Astrocyte of the cerebellum (primary cell): ENCODE data around the gene BLNK.

Experiments
- DNase-seq: peaks from one replicate; pipeline ENCODE4 v3.0.0-alpha.2; 2011; ENCODE audit warnings: low read depth
- H3K4me3 ChIP-seq: 2 replicates; pipeline ENCODE4 v1.5.1; 2011; ENCODE audit warnings: mild to moderate bottlenecking, low read depth, low read length, moderate library complexity
- CTCF ChIP-seq: IDR thresholded peaks from 2 replicates; pipeline ENCODE4 v1.5.1; 2012; ENCODE audit warnings: low read length, low read depth, moderate library complexity, mild to moderate bottlenecking; ENCODE audit errors: missing control alignments
- in situ Hi-C: cut with HindIII; loops from 2 replicates; pipeline ENCODE4 v1.10.0; 2017; ENCODE audit warnings: low sequenced_read_pairs

BLNK gene

DNA sequence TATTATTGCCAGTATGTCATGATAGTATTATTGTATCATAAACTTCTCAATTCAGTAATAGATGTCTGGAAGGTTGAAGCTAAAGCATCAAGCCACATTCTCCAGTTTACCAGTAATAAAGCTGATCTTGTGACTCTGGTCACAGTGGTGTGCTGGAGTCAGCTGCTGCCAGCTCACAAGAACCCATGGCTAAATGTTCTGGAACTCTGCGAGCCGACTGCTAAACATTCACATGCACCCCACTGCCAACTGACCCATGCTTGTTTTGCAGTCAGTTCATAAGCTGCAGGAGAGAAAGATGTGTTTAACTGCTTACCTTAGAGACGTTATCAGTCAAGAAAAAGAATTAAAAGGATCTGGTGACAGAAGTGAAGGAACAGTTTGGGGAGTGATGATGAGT is 27.0 kb upstream of the BLNK start:
- H3K4me3 ChIP-seq, result no peak overlapping the region
- DNase-seq, result no peak
- in situ Hi-C loops, result no loop called here
- no peak for TF ChIP-seq CTCF

- in situ Hi-C loops, result no loop called here
- no peak for TF ChIP-seq CTCF
- DNase-seq, result no peak
- no peak overlapping the region for H3K4me3 ChIP-seq
Measured at GRCh38 chr10:96297486-96297885, 26.1 kb upstream of the BLNK start.

- H3K4me3 ChIP-seq, result no peak overlapping the region
- in situ Hi-C loops, result no loop called here
- DNase-seq, result no peak
- no peak for TF ChIP-seq CTCF
Measured at GRCh38 chr10:96295475-96295874, 24.1 kb upstream of the BLNK start.

DNA sequence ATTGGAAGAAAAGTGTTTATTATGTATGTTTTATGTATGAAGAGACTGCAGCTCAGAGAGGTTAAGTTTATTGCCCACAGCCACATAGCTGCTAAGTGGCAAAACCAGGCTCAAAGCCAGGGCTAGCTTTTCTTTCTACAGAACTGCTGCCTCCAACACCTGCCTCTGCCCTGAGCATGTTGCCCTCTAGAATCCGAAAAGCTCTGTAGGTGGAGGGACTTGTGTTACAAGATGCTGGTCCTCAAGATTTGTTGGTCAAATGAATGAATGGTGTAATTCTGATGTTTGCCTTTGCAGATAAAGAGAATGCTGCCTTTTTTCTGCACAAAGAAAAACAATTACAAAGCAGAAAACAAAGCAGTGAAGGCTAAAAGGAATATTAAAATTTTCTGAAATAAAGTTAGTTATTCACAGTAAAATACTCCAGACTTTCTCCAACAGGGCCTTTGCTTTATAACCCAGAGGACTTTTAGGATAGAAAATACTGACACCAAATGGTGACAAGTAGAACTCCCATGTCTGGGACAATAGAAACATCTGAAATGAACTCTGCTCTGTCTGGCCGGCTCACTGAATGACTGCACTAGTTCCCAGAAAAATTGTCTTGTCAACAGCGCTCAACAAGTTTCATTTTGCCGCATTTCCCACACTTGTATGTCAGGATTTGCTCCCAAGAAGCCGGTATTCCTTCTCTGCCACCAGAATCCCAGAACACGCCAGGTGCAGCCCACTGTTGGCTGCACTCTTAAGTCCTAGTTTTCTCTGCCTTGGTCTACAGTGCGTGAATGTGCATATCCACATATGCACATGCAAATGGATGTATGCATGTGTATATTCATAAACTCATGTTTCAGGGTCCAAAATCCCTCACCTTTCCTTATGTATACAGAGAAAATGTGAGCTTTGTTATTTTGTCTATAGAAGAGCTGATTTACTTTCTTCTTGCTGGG is 21.9 kb upstream of the BLNK start:
- in situ Hi-C loops, result no loop called here
- peak; percentile 43 for TF ChIP-seq CTCF
- no peak overlapping the region for H3K4me3 ChIP-seq
- peak; percentile 15 for DNase-seq

GRCh38 chr10:96290368-96291133 is 19.2 kb upstream of the BLNK start:
- DNase-seq, result no peak
- in situ Hi-C loops, result no loop called here
- no peak overlapping the region for H3K4me3 ChIP-seq
- TF ChIP-seq CTCF, result no peak

- no peak for TF ChIP-seq CTCF
- no peak overlapping the region for H3K4me3 ChIP-seq
- in situ Hi-C loops, result no loop called here
- DNase-seq, result no peak
Measured at GRCh38 chr10:96289218-96289910, 18.0 kb upstream of the BLNK start.
